Occipital lobe (tissue), 1 donor: ENCODE data around the gene CREB1. TPM values are rescaled to one million over a fixed set of nuclear protein-coding genes. Genes with fewer than 3 reads are reported as not detected.

Source experiments
- total RNA-seq: library from RNA; depleted of rRNA; stranded (reverse); fragments of >200 nt; gene quantifications from one replicate; pipeline ENCODE4 v1.2.3, GENCODE V29; 2014

The CREB1 gene
- total RNA-seq, 1 donor from 2014 or later: 130 TPM

Other genes with a start within 250 kb of the CREB1 start
- 11.2 TPM for gene METTL21A, start 95.4 kb downstream of the CREB1 start, total RNA-seq
- 46.5 TPM for gene CCNYL1, start 181.7 kb downstream of the CREB1 start, total RNA-seq
- gene FZD5, start 239.9 kb downstream of the CREB1 start, total RNA-seq: 0.78 TPM